Measurements from ENCODE around the gene OPTN. TPM values are rescaled to one million over a fixed set of nuclear protein-coding genes. Genes with fewer than 3 reads are reported as not detected.

OPTN gene
- total and polyA plus RNA-seq, 11 donors: 88.2 to 191 (median 128) TPM

- no peaks in the 10 kb centered on the region for H3K9me3 ChIP-seq
- DNase-seq (no peak), ATAC-seq (no peak)
- no peaks in the 10 kb centered on the region for H3K27me3 ChIP-seq
- intact Hi-C loops (cut with DNase I): no loop called here
- peaks cover 0 to 16% (median 4%) of the 10 kb centered on the region in 12 donors for H3K4me1 ChIP-seq
- H3K4me3 ChIP-seq: no peak overlapping the region
- WGBS, 4 donors: 73 to 80% (median 76%) methylated on average over 3 of the region's 3 CpGs
- peaks cover 0 to 83% (median 56%) of the 10 kb centered on the region in 9 donors for H3K36me3 ChIP-seq
- H3K27ac ChIP-seq: no peak overlapping the region
- TF ChIP-seq POLR2A (IDR thresholded peaks at IDR 0.05): no peak
- no peak for TF ChIP-seq CTCF (IDR thresholded peaks at IDR 0.05)
Observed at GRCh38 chr10:13110908-13111307, 10.9 kb downstream of the OPTN start.

- WGBS, 4 donors: 80 to 87% (median 82%) methylated on average over 6 of the region's 6 CpGs
- H3K36me3 ChIP-seq: peaks cover 0 to 89% (median 81%) of the 10 kb centered on the region in 9 donors
- H3K27me3 ChIP-seq: no peaks in the 10 kb centered on the region
- intact Hi-C loops (cut with DNase I): no loop called here
- TF ChIP-seq CTCF (IDR thresholded peaks at IDR 0.05): no peak
- TF ChIP-seq POLR2A (IDR thresholded peaks at IDR 0.05): no peak
- ATAC-seq (peak in 1 of 4 donors; percentile 11), DNase-seq (no peak)
- H3K4me3 ChIP-seq: no peak overlapping the region
- no peak overlapping the region for H3K27ac ChIP-seq
- no peaks in the 10 kb centered on the region for H3K9me3 ChIP-seq
- peaks cover 0 to 27% (median 17%) of the 10 kb centered on the region in 12 donors for H3K4me1 ChIP-seq
Observed at GRCh38 chr10:13113544-13113943, 13.6 kb downstream of the OPTN start.

GRCh38 chr10:13115832-13116803 is 16.2 kb downstream of the OPTN start:
- ATAC-seq (peak; percentile 78 to 83 (median 82)), DNase-seq (no peak)
- H3K27me3 ChIP-seq: no peaks in the 10 kb centered on the region
- no peaks in the 10 kb centered on the region for H3K9me3 ChIP-seq
- peak overlapping the region; percentile 51 to 84 (median 75) for H3K27ac ChIP-seq
- TF ChIP-seq CTCF (IDR thresholded peaks at IDR 0.05) (no peak), POLR2A (IDR thresholded peaks at IDR 0.05) (no peak)
- 30 to 39% (median 36%) methylated on average over 12 of the region's 12 CpGs for WGBS, 4 donors
- H3K4me3 ChIP-seq: peak overlapping the region in 2 of 12 donors; percentile 7 to 21
- H3K4me1 ChIP-seq: peaks cover 0 to 41% (median 20%) of the 10 kb centered on the region in 12 donors
- H3K36me3 ChIP-seq: peaks cover 0 to 91% (median 80%) of the 10 kb centered on the region in 9 donors
- intact Hi-C loops (cut with DNase I): no loop called here
